NB4 (cell line): ENCODE measurements around the gene C4orf50.

Experiments
- CTCF ChIP-seq: IDR thresholded peaks from one replicate; pipeline ENCODE4 v1.5.1; 2012; ENCODE audit warnings: low read depth, low read length
- MAX ChIP-seq: IDR thresholded peaks from 2 replicates; pipeline ENCODE4 v1.6.1; 2011; ENCODE audit warnings: low read depth, low read length
- MYC ChIP-seq: IDR thresholded peaks from 2 replicates; pipeline ENCODE4 v1.6.1; 2011; ENCODE audit warnings: low read depth, low read length
- POLR2A ChIP-seq: IDR thresholded peaks from 2 replicates; pipeline ENCODE4 v1.6.1; 2011; ENCODE audit warnings: mild to moderate bottlenecking; ENCODE audit not compliant: insufficient read length; ENCODE audit errors: extremely low read depth

DNA sequence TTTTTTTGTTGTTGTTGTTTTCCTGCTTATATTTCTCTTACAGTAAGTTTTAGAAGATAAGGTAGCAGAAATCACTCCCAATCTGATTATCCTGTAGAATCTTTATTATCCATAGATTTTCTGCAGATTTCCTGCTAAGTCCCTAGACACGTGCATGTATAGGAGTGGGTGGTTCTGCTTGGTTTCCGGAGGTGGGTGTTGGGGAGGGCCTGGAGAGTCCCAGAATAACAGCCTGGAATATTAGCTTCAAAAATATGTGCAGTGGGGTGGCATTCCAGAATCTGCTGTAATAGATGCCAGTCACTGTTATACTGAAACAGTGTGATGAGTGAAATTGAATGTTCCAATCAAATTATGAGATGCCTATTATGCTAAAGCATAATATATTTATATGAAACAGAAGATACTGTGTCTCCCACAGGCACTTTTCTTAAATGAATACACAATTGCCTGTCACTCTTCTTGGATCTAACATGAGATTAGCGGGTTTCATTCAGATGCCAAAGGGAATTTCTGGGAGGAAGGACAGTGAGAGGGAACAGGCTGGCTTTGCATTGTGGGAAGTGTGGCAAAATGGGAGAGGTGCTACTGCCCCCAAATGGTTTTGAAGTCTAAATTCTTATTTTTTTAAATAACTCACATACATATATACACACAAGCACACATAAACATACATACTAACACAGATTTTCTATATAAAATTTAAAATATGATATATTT lies 37.6 kb downstream of the C4orf50 start:
- TF ChIP-seq CTCF (no peak), MAX (no peak), POLR2A (no peak), MYC (no peak)
